ENCODE results near the gene PIGV. TPM values are rescaled to one million over a fixed set of nuclear protein-coding genes. Genes with fewer than 3 reads are reported as not detected.

The PIGV gene
- total RNA-seq, 1 experiment from 2014 or later, result 30.8 TPM

DNA sequence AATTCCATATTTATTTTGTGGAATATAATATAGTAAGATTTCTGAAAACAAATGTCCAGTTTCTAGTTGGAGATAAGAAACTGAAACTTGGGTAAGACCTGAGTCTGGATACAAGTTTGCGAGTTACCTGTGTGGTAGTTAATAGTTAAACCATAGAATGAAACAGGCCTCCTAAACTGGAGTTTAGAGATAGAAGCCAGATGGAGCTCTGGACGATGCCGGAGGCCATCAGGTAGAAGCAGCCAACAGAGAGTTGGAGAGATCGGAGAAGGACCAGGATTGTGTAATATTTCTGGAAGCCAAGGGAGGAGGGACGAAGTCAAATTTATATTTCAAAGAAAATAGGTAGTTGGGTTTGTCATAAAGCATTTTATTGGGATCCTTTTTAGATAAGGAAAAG lies 46.8 kb upstream of the PIGV start:
- H3K79me2 ChIP-seq (ENCODE audit: low read depth), result peaks cover 7% of the 10 kb centered on the region
- no peak overlapping the region for H3K27ac ChIP-seq
- intact Hi-C loops (cut with micrococcal nuclease; ENCODE audit: unreplicated experiment), result no loop called here
- no TSS peak for BruUV-seq (replicated peaks)
- H3K4me1 ChIP-seq (replicated peaks; ENCODE audit: insufficient read depth), result no peaks in the 10 kb centered on the region
- CTCF ChIA-PET, result no interaction called here
- TF ChIP-seq EZH2 (IDR thresholded peaks at IDR 0.05; ENCODE audit: low read depth) (no peak), CTCF (conservative IDR thresholded peaks at IDR 0.05) (no peak)
- H3K27me3 ChIP-seq (ENCODE audit: insufficient read depth, low read depth), result no peaks in the 10 kb centered on the region
- H4K20me1 ChIP-seq (ENCODE audit: insufficient read depth), result no peaks in the 10 kb centered on the region
- no peak overlapping the region for H2AFZ ChIP-seq
- POLR2A ChIA-PET (ENCODE audit: unreplicated experiment), result no interaction called here
- H3F3A ChIP-seq (ENCODE audit: insufficient read depth, low read depth), result no peaks in the 10 kb centered on the region
- H3K4me3 ChIP-seq, result no peak overlapping the region
- no peaks in the 10 kb centered on the region for H3K9me2 ChIP-seq (ENCODE audit: insufficient read depth)
- no peak for DNase-seq
- H3K4me2 ChIP-seq, result no peak overlapping the region
- peaks cover 3% of the 10 kb centered on the region for H3K36me3 ChIP-seq (ENCODE audit: low read depth)
- no peaks in the 10 kb centered on the region for H3K9me3 ChIP-seq (ENCODE audit: insufficient read depth, low read depth)

DNA sequence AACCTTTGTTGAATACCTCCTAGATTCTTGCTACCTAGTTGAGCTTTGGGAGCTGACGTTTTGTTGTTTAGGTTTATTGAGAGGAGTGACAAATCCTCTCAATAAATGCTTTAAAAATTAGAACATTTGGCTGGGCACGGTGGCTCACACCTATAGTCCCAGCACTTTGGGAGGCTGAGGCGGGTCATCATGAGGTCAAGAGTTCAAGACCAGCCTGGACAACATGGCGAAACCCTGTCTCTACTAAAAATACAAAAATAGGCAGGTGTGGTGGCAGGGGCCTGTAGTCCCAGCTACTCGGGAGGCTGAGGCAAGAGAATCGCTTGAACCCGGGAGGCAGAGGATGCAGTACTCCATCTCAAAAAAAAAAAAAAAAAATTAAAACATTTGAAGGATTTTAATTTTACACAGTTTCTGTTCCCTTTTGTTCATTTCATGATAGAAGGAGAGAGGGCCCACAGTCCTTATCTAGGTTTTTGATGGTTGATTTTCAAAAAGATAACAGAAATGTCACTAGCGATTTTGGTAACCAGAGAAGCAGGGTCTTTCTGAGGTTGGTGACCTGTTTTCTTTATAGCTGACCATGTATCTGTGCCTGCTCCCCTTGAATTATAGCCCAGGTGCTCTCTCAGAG lies 44.2 kb upstream of the PIGV start:
- Histone ChIP-seq H3F3A (ENCODE audit: insufficient read depth, low read depth) (no peaks in the 10 kb centered on the region), H3K79me2 (ENCODE audit: low read depth) (no peaks in the 10 kb centered on the region; the same call in 1 of the 2 replicates), H3K4me2 (no peak overlapping the region), H3K4me1 (replicated peaks; ENCODE audit: insufficient read depth) (no peaks in the 10 kb centered on the region), H3K9me3 (ENCODE audit: insufficient read depth, low read depth) (no peaks in the 10 kb centered on the region), H2AFZ (no peak overlapping the region), H3K27ac (no peak overlapping the region), H3K27me3 (ENCODE audit: insufficient read depth, low read depth) (no peaks in the 10 kb centered on the region), H3K36me3 (ENCODE audit: low read depth) (peaks cover 6% of the 10 kb centered on the region), H4K20me1 (ENCODE audit: insufficient read depth) (no peaks in the 10 kb centered on the region), H3K4me3 (no peak overlapping the region), H3K9me2 (ENCODE audit: insufficient read depth) (no peaks in the 10 kb centered on the region)
- DNase-seq, result no peak
- intact Hi-C loops (cut with micrococcal nuclease; ENCODE audit: unreplicated experiment), result no loop called here
- CTCF ChIA-PET, result no interaction called here
- POLR2A ChIA-PET (ENCODE audit: unreplicated experiment), result no interaction called here
- no peak for TF ChIP-seq CTCF (conservative IDR thresholded peaks at IDR 0.05)
- no TSS peak for BruUV-seq (replicated peaks)

- peaks cover 6% of the 10 kb centered on the region for H3K36me3 ChIP-seq (ENCODE audit: low read depth)
- H3K4me1 ChIP-seq (replicated peaks; ENCODE audit: insufficient read depth), result no peaks in the 10 kb centered on the region
- H3K4me2 ChIP-seq, result no peak overlapping the region
- no peaks in the 10 kb centered on the region for H3F3A ChIP-seq (ENCODE audit: insufficient read depth, low read depth)
- no peaks in the 10 kb centered on the region for H3K9me3 ChIP-seq (ENCODE audit: insufficient read depth, low read depth)
- ChIA-PET POLR2A (ENCODE audit: unreplicated experiment) (no interaction called here), CTCF (interaction anchor here (0.6 kb wide), 1 partner anchor 99 kb away, joined by 10 read pairs; no protein-coding TSS in a partner anchor)
- no peak overlapping the region for H3K4me3 ChIP-seq
- no peaks in the 10 kb centered on the region for H4K20me1 ChIP-seq (ENCODE audit: insufficient read depth)
- no peaks in the 10 kb centered on the region for H3K27me3 ChIP-seq (ENCODE audit: insufficient read depth, low read depth)
- H3K9me2 ChIP-seq (ENCODE audit: insufficient read depth), result no peaks in the 10 kb centered on the region
- no peak for TF ChIP-seq CTCF (conservative IDR thresholded peaks at IDR 0.05)
- intact Hi-C loops (cut with micrococcal nuclease; ENCODE audit: unreplicated experiment), result no loop called here
- H2AFZ ChIP-seq, result no peak overlapping the region
- BruUV-seq (replicated peaks), result no TSS peak
- no peak for DNase-seq
- no peaks in the 10 kb centered on the region; the same call in 1 of the 2 replicates for H3K79me2 ChIP-seq (ENCODE audit: low read depth)
- no peak overlapping the region for H3K27ac ChIP-seq
Measured at GRCh38 chr1:26744075-26744959, 43.4 kb upstream of the PIGV start.

All from PC-9 (cell line).